Esophagus squamous epithelium (tissue), 5 donors: Measurements from ENCODE around the gene LTBP1. TPM values are rescaled to one million over a fixed set of nuclear protein-coding genes. Genes with fewer than 3 reads are reported as not detected.

Experiments used
- DNase-seq: peaks from one replicate; lab custom pipeline; 2025; lab: John Stamatoyannopoulos, UW
- H3K27ac ChIP-seq, 4 donors: fragments of 200-600 bp; sonication (generic); one replicate each; pipeline ENCODE4 v1.5.1; 2016 to 2019; ENCODE audit warnings: mild to moderate bottlenecking in 1 of 4
- H3K27me3 ChIP-seq, 4 donors: fragments of 200-600 bp; sonication (generic); 1 replicate in 3 of 4; 2 replicates in 1 of 4; pipeline versions ENCODE4 v1.5.1 to v1.6.0; 2017 to 2021; ENCODE audit warnings: antibody characterized with exemption in 1 of 4
- H3K36me3 ChIP-seq, 3 donors: fragments of 200-600 bp; sonication (generic); one replicate each; pipeline ENCODE4 v1.5.1; 2016 to 2019
- H3K4me1 ChIP-seq, 3 donors: fragments of 200-600 bp; sonication (generic); one replicate each; pipeline ENCODE4 v1.5.1; 2017 to 2019
- H3K4me3 ChIP-seq, 4 donors: fragments of 200-600 bp; sonication (generic); 1 replicate in 3 of 4; 2 replicates in 1 of 4; pipeline ENCODE4 v1.5.1; 2016 to 2019; ENCODE audit warnings: mild to moderate bottlenecking in 2 of 4, moderate library complexity in 1 of 4
- H3K9me3 ChIP-seq, 3 donors: fragments of 200-600 bp; sonication (generic); one replicate each; pipeline ENCODE4 v1.5.1; 2016 to 2019
- POLR2A ChIP-seq, 4 donors: fragments of 450-650 bp; IDR thresholded peaks; one replicate each; pipeline ENCODE4 v1.6.1; 2017; ENCODE audit warnings: antibody characterized with exemption in 4 of 4, mild to moderate bottlenecking in 4 of 4, moderate library complexity in 3 of 4
- WGBS, 2 donors: methylation state at CpG; one replicate each; pipeline ENCODE4 v1.1.5; 2018; 5-methylcytosine and 5-hydroxymethylcytosine counted together
- intact Hi-C: fragments of 100-400 bp; cut with DNase I; formaldehyde crosslinking; loops from one replicate; pipeline ENCODE4 v1.15.0; 2022
- total RNA-seq, 4 donors: library from RNA; depleted of rRNA; stranded (reverse); fragments of >200 nt; gene quantifications; one replicate each; pipeline ENCODE4 v1.1.0, GENCODE V29; 2016
- TF ChIP-seq, protein P1 (sequence below), 6 experiments: fragments of 450-650 bp in 4 of 6; fragments of 200-600 bp in 2 of 6; sonication (generic) in 2 of 6; IDR thresholded peaks; one replicate each; pipeline ENCODE4 v1.5.1; 2016 to 2019; ENCODE audit warnings: antibody characterized with exemption in 6 of 6, mild to moderate bottlenecking in 4 of 6, moderate library complexity in 4 of 6
- donor health status: DM: yes; HTN: yes; CAD: no.

The LTBP1 gene
- total RNA-seq, 4 donors from 2014 or later = 5.5 to 69.4 (median 32.6) TPM

DNA sequence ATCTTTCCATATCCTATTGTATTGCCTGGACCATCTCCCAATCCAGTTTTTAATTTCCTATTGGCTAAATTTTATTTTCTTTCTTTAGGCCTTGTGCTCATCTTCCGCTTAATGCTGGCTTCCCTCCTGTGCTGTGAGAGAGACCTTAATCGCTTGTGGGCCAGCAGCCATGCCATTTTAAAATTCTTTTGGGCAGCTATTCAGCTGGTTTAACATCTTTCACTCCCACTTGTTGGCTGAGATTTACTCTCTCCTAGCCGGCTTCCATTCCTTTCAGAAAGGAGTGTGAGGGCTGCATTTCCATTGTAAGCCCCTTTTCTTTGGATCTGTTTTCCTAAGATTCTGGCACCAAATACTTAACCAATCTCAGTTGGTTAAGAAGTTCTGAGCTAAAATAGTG, 388.8 kb downstream of the LTBP1 start:
- TF ChIP-seq, protein P1, sequence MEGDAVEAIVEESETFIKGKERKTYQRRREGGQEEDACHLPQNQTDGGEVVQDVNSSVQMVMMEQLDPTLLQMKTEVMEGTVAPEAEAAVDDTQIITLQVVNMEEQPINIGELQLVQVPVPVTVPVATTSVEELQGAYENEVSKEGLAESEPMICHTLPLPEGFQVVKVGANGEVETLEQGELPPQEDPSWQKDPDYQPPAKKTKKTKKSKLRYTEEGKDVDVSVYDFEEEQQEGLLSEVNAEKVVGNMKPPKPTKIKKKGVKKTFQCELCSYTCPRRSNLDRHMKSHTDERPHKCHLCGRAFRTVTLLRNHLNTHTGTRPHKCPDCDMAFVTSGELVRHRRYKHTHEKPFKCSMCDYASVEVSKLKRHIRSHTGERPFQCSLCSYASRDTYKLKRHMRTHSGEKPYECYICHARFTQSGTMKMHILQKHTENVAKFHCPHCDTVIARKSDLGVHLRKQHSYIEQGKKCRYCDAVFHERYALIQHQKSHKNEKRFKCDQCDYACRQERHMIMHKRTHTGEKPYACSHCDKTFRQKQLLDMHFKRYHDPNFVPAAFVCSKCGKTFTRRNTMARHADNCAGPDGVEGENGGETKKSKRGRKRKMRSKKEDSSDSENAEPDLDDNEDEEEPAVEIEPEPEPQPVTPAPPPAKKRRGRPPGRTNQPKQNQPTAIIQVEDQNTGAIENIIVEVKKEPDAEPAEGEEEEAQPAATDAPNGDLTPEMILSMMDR (IDR thresholded peaks at IDR 0.05) = no peak
- TF ChIP-seq POLR2A (IDR thresholded peaks at IDR 0.05) = no peak
- 79 to 100% methylated on average over 3 of the region's 3 CpGs for WGBS, 2 donors

DNA sequence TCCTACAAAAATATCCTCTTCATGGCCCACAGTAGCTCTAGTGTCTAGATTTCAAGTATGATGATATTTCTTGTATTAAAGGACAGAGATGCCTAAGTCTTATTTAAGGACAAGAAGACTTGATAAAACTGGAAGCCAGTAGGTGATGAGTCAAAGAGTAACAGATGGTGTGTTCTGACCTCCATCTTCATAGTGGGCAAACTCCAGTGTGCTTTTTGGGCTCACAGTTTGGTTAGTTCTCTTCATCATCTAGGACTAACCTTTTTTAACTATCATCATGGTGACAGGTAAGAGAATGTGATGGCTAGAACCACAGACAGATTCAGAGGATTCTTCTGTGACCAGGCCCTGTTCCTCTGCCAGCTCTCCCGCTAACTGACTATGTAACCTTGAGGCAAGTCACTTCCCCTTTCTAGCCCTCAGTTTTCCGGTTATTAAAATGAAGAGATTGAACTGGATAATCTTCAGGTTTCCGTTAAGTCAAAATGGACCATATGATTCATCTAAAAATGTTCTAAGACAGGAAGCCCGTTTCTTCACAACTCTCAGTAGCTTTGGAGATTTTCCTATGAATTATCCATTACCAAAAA, 389.4 kb downstream of the LTBP1 start:
- TF ChIP-seq, protein P1 (IDR thresholded peaks at IDR 0.05) = no peak
- TF ChIP-seq POLR2A (IDR thresholded peaks at IDR 0.05) = no peak
- Histone ChIP-seq H3K36me3 (no peaks in the 10 kb centered on the region), H3K9me3 (no peaks in the 10 kb centered on the region), H3K4me3 (no peak overlapping the region), H3K27me3 (no peaks in the 10 kb centered on the region), H3K4me1 (peaks cover 0 to 5% (median 4%) of the 10 kb centered on the region in 3 donors), H3K27ac (no peak overlapping the region)
- WGBS, 2 donors = 63 to 78% methylated on average over 4 of the region's 4 CpGs
- no peak for DNase-seq
- intact Hi-C loops = no loop called here

More for the DNA sequence above, 388.8 kb downstream of the LTBP1 start:
- H3K4me1 ChIP-seq = peaks cover 0 to 5% (median 2%) of the 10 kb centered on the region in 3 donors
- no peaks in the 10 kb centered on the region for H3K9me3 ChIP-seq
- no peak overlapping the region for H3K4me3 ChIP-seq
- no peaks in the 10 kb centered on the region for H3K27me3 ChIP-seq
- H3K36me3 ChIP-seq = no peaks in the 10 kb centered on the region
- intact Hi-C loops = no loop called here
- DNase-seq = no peak
- H3K27ac ChIP-seq = no peak overlapping the region

DNA sequence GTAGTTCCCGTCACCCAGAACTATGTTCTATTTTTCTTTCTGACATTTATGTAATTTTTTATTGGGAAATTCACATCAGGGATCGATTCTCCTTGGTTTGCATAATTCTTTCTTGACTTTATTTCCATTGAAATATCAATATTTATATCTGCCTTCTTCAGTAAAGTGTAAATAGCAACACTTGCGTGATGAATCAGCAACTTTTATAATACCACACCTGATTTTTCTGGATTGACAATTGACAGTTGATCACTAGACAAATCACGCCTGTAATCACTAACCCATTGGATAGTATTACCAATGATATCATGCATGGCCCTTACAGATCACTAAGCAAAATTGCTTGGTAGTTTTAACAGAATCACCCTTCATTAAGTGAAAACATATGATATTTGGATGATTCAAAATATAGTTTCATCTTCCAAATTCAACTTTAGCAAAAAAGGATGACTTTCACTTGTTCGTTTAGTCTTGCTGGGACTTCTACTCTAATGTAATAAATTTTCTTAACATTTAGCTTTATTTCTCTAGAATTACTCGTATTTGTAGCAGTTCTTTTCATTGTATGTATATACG, 390.7 kb downstream of the LTBP1 start:
- no peak for TF ChIP-seq POLR2A (IDR thresholded peaks at IDR 0.05)
- TF ChIP-seq, protein P1 (IDR thresholded peaks at IDR 0.05) = no peak
- Histone ChIP-seq H3K27me3 (no peaks in the 10 kb centered on the region), H3K27ac (no peak overlapping the region), H3K36me3 (no peaks in the 10 kb centered on the region), H3K4me3 (no peak overlapping the region), H3K4me1 (peaks cover 0 to 5% (median 4%) of the 10 kb centered on the region in 3 donors), H3K9me3 (no peaks in the 10 kb centered on the region)
- intact Hi-C loops = no loop called here
- no peak for DNase-seq
- 81 to 95% methylated on average over 7 of the region's 7 CpGs for WGBS, 2 donors

DNA sequence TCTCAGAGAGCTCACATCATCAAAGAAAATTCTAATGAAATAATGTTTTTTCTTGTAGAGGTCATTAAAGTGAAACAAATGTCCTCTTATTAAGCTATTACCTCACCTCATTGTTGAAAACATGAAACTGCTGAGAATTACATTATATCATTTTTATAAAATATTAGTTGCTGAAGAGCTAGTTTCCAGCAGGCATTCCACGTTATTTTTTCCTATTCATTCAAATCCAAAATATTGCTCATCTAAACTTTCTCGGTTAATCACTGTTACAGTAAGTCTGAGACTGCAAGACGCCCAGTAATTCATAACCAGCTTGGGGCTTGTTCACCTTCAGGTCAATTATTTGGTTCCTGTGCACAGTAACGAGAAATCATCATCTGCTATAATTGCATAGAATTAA, 391.2 kb downstream of the LTBP1 start:
- H3K4me3 ChIP-seq = no peak overlapping the region
- intact Hi-C loops = no loop called here
- 80 to 83% methylated on average over 4 of the region's 4 CpGs for WGBS, 2 donors
- DNase-seq = no peak
- no peak overlapping the region for H3K27ac ChIP-seq
- no peak for TF ChIP-seq POLR2A (IDR thresholded peaks at IDR 0.05)
- TF ChIP-seq, protein P1 (IDR thresholded peaks at IDR 0.05) = no peak
- no peaks in the 10 kb centered on the region for H3K9me3 ChIP-seq
- no peaks in the 10 kb centered on the region for H3K36me3 ChIP-seq
- no peaks in the 10 kb centered on the region for H3K27me3 ChIP-seq
- H3K4me1 ChIP-seq = peaks cover 0 to 5% (median 4%) of the 10 kb centered on the region in 3 donors

DNA sequence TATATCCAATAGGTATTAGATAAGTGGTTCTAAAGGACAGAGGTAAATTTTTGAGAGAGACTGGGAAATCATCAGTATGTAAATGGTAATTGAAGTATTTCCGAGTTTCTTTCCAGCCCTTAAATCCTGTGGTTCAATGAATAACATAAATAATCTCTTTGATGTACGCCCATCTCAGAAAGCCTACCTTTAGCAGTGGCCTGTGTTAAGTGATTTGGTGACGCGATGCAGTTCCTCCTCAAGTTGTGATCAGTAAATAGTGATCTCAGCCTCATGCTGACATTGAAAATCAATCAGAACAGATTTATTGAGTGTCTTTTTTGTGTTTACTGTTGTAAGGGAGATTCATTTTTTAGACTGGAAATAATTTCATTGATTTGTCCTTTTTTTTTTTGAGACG, 392.5 kb downstream of the LTBP1 start:
- Histone ChIP-seq H3K27ac (no peak overlapping the region), H3K9me3 (no peaks in the 10 kb centered on the region), H3K36me3 (no peaks in the 10 kb centered on the region), H3K4me1 (peaks cover 0 to 5% (median 4%) of the 10 kb centered on the region in 3 donors), H3K27me3 (no peaks in the 10 kb centered on the region), H3K4me3 (no peak overlapping the region)
- no peak for DNase-seq
- intact Hi-C loops = no loop called here
- TF ChIP-seq, protein P1 (IDR thresholded peaks at IDR 0.05) = no peak
- TF ChIP-seq POLR2A (IDR thresholded peaks at IDR 0.05) = no peak
- 94 to 100% methylated on average over 5 of the region's 5 CpGs for WGBS, 2 donors
